Measurements from ENCODE around the gene ELFN2.

DNA sequence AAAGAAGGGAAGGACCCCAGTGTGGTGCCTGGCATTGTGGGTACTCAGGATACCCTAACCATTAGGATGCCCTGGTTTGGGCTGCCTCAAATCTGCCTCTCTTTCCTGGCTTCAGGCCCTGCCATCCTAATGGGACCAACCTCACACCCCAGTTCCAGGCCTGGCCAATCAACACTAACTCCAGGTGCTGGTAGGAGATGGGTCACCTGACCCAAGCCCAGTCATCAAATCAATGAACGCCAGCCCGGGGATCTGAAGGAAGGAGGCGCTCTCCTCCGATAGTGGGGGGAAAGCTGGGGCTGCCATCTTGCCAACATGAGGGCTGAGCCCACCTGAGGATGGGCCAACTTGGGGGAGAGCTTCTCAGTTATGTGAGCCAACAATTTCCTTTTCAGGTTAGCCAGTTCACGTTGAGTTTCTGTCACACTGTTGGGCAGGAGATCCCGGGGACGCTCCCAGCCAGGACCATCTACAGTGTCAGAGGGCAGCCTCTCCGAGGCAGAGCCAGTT is 46.2 kb upstream of the ELFN2 start:
- TF ChIP-seq, protein P1, sequence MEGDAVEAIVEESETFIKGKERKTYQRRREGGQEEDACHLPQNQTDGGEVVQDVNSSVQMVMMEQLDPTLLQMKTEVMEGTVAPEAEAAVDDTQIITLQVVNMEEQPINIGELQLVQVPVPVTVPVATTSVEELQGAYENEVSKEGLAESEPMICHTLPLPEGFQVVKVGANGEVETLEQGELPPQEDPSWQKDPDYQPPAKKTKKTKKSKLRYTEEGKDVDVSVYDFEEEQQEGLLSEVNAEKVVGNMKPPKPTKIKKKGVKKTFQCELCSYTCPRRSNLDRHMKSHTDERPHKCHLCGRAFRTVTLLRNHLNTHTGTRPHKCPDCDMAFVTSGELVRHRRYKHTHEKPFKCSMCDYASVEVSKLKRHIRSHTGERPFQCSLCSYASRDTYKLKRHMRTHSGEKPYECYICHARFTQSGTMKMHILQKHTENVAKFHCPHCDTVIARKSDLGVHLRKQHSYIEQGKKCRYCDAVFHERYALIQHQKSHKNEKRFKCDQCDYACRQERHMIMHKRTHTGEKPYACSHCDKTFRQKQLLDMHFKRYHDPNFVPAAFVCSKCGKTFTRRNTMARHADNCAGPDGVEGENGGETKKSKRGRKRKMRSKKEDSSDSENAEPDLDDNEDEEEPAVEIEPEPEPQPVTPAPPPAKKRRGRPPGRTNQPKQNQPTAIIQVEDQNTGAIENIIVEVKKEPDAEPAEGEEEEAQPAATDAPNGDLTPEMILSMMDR (IDR thresholded peaks at IDR 0.05), result no peak
- TF ChIP-seq ZFX (IDR thresholded peaks at IDR 0.05; ENCODE audit: borderline replicate concordance), result no peak
